ENCODE results near the gene ADD2. TPM values are rescaled to one million over a fixed set of nuclear protein-coding genes. Genes with fewer than 3 reads are reported as not detected.

ADD2 gene
- total RNA-seq, 2 donors from 2014 or later, result 14.8 to 53.0 TPM

- WGBS, 2 experiments (ENCODE audit: insufficient coverage in 1 of 2, insufficient read length in 1 of 2), result 88 to 89% methylated on average over 2 to 6 of the region's 6 CpGs
- Mint-ChIP-seq H3K4me1 (no peaks in the 10 kb centered on the region), H3K27me3 (ENCODE audit: insufficient read depth) (no peaks in the 10 kb centered on the region), H3K4me3 (no peak overlapping the region), H3K36me3 (ENCODE audit: low read depth) (peaks cover 9% of the 10 kb centered on the region), H3K9me3 (no peaks in the 10 kb centered on the region), H3K27ac (no peak overlapping the region)
- Histone ChIP-seq H3K9me3 (ENCODE audit: control insufficient read depth, low read length) (no peaks in the 10 kb centered on the region), H3K27ac (ENCODE audit: low read depth, low read length) (no peak overlapping the region), H3K9ac (ENCODE audit: extremely low read depth, low read length, poor library complexity, severe bottlenecking) (no peak overlapping the region), H3K4me1 (ENCODE audit: control insufficient read depth, insufficient read depth, low read length) (no peaks in the 10 kb centered on the region), H3K27me3 (ENCODE audit: control insufficient read depth, insufficient read depth, low read length, poor library complexity, severe bottlenecking) (no peaks in the 10 kb centered on the region), H3K36me3 (ENCODE audit: control insufficient read depth, insufficient read depth, low read length) (no peaks in the 10 kb centered on the region), H3K4me3 (ENCODE audit: low read length) (no peak overlapping the region)
- no peak for TF ChIP-seq CTCF (conservative IDR thresholded peaks at IDR 0.05)
- peak; percentile 30 for DNase-seq
Observed at GRCh38 chr2:70696142-70696541, 71.9 kb downstream of the ADD2 start.

GRCh38 chr2:70692256-70692655 lies 75.7 kb downstream of the ADD2 start:
- H3K9me3 Mint-ChIP-seq, result no peaks in the 10 kb centered on the region
- Histone ChIP-seq H3K4me1 (ENCODE audit: control insufficient read depth, insufficient read depth, low read length) (no peaks in the 10 kb centered on the region), H3K27me3 (ENCODE audit: control insufficient read depth, insufficient read depth, low read length, poor library complexity, severe bottlenecking) (no peaks in the 10 kb centered on the region), H3K36me3 (ENCODE audit: control insufficient read depth, insufficient read depth, low read length) (no peaks in the 10 kb centered on the region), H3K9me3 (ENCODE audit: control insufficient read depth, low read length) (no peaks in the 10 kb centered on the region), H3K9ac (ENCODE audit: extremely low read depth, low read length, poor library complexity, severe bottlenecking) (no peak overlapping the region), H3K27ac (ENCODE audit: low read depth, low read length) (no peak overlapping the region), H3K4me3 (ENCODE audit: low read length) (no peak overlapping the region)
- H3K27me3 Mint-ChIP-seq (ENCODE audit: insufficient read depth), result no peaks in the 10 kb centered on the region
- H3K36me3 Mint-ChIP-seq (ENCODE audit: low read depth), result peaks cover 15% of the 10 kb centered on the region
- no peak overlapping the region for H3K4me3 Mint-ChIP-seq
- TF ChIP-seq CTCF (conservative IDR thresholded peaks at IDR 0.05), result no peak
- 92 to 98% methylated on average over 12 to 17 of the region's 17 CpGs for WGBS, 2 experiments (ENCODE audit: insufficient coverage in 1 of 2, insufficient read length in 1 of 2)
- peaks cover 2% of the 10 kb centered on the region for H3K4me1 Mint-ChIP-seq
- DNase-seq, result peak; percentile 21
- H3K27ac Mint-ChIP-seq, result no peak overlapping the region

- H3K4me1 Mint-ChIP-seq, result peaks cover 2% of the 10 kb centered on the region
Observed at GRCh38 chr2:70691497-70692140, 76.4 kb downstream of the ADD2 start.

More at GRCh38 chr2:70691497-70692140, 76.4 kb downstream of the ADD2 start:
- Mint-ChIP-seq H3K27ac (no peak overlapping the region), H3K36me3 (ENCODE audit: low read depth) (peaks cover 16% of the 10 kb centered on the region), H3K27me3 (ENCODE audit: insufficient read depth) (no peaks in the 10 kb centered on the region), H3K4me3 (no peak overlapping the region), H3K9me3 (no peaks in the 10 kb centered on the region)
- Histone ChIP-seq H3K27ac (ENCODE audit: low read depth, low read length) (no peak overlapping the region), H3K9ac (ENCODE audit: extremely low read depth, low read length, poor library complexity, severe bottlenecking) (no peak overlapping the region), H3K9me3 (ENCODE audit: control insufficient read depth, low read length) (no peaks in the 10 kb centered on the region), H3K36me3 (ENCODE audit: control insufficient read depth, insufficient read depth, low read length) (no peaks in the 10 kb centered on the region), H3K4me3 (ENCODE audit: low read length) (no peak overlapping the region), H3K4me1 (ENCODE audit: control insufficient read depth, insufficient read depth, low read length) (no peaks in the 10 kb centered on the region), H3K27me3 (ENCODE audit: control insufficient read depth, insufficient read depth, low read length, poor library complexity, severe bottlenecking) (no peaks in the 10 kb centered on the region)
- TF ChIP-seq CTCF (conservative IDR thresholded peaks at IDR 0.05), result no peak
- DNase-seq, result peak; percentile 28
- WGBS, 2 experiments (ENCODE audit: insufficient coverage in 1 of 2, insufficient read length in 1 of 2), result 90 to 94% methylated on average over 8 of the region's 8 CpGs
